T-helper 2 cell treated with Interferon-gamma antibody and Interleukin-4, amounts not matched to agents 5 μg/mL and 100 μg/mL, for 36 hours (primary cell): ENCODE data around the gene POU5F1.

Experiments used
- DNase-seq: peaks from one replicate; pipeline ENCODE4 v3.0.0; 2021; ENCODE audit warnings: low spot score
- H3K27ac Mint-ChIP-seq: one replicate; pipeline ENCODE4 v1.8.0; 2021; ENCODE audit warnings: mild to moderate bottlenecking, mixed read lengths
- H3K27me3 Mint-ChIP-seq: one replicate; pipeline ENCODE4 v1.8.0; 2021; ENCODE audit warnings: low read depth, mixed read lengths
- H3K36me3 Mint-ChIP-seq: one replicate; pipeline ENCODE4 v1.8.0; 2021; ENCODE audit warnings: low read depth, mixed read lengths
- H3K4me1 Mint-ChIP-seq: one replicate; pipeline ENCODE4 v1.8.0; 2021; ENCODE audit warnings: low read depth, mixed read lengths
- H3K4me3 Mint-ChIP-seq: one replicate; pipeline ENCODE4 v1.8.0; 2022; ENCODE audit warnings: mild to moderate bottlenecking, moderate library complexity, mixed read lengths
- H3K9me3 Mint-ChIP-seq: one replicate; pipeline ENCODE4 v1.8.0; 2021; ENCODE audit warnings: mixed read lengths

The POU5F1 gene

GRCh38 chr6:31114541-31114878 lies 56.0 kb downstream of the POU5F1 start, which contains the start of gene PSORS1C1:
Gene PSORS1C1, plus strand, starts transcription at chr6:31114800. Its CDS starts 14,833 bp downstream, at chr6:31129633.
- Mint-ChIP-seq H3K36me3 (no peaks in the 10 kb centered on the region), H3K4me3 (no peak within 1 kb of the TSS), H3K27ac (no peak within 1 kb of the TSS), H3K9me3 (no peaks in the 10 kb centered on the region), H3K27me3 (peaks cover 13% of the 10 kb centered on the region), H3K4me1 (no peaks in the 10 kb centered on the region)
- DNase-seq = no peak
